8988T (cell line): ENCODE data around the gene LITAFD.
A peak's percentile ranks its signal among the peaks of the same experiment; 100 is the strongest.
"Not testable (repeated sequence)": the region's sequence is repeated elsewhere in the genome, so short reads cannot be mapped to it uniquely, and the experiment has no call there.

Source experiments
- DNase-seq: peaks from one replicate; pipeline ENCODE4 v3.0.0; 2011

The LITAFD gene

GRCh38 chr16:8858994-8859912 is 22.9 kb upstream of the LITAFD start:
- no peak for DNase-seq

GRCh38 chr16:8859913-8860881 is 22.0 kb upstream of the LITAFD start:
- no peak for DNase-seq

GRCh38 chr16:8861563-8862308 is 20.4 kb upstream of the LITAFD start:
- no peak for DNase-seq

- DNase-seq = no peak
Observed at GRCh38 chr16:8862309-8863130, 19.6 kb upstream of the LITAFD start.

DNA sequence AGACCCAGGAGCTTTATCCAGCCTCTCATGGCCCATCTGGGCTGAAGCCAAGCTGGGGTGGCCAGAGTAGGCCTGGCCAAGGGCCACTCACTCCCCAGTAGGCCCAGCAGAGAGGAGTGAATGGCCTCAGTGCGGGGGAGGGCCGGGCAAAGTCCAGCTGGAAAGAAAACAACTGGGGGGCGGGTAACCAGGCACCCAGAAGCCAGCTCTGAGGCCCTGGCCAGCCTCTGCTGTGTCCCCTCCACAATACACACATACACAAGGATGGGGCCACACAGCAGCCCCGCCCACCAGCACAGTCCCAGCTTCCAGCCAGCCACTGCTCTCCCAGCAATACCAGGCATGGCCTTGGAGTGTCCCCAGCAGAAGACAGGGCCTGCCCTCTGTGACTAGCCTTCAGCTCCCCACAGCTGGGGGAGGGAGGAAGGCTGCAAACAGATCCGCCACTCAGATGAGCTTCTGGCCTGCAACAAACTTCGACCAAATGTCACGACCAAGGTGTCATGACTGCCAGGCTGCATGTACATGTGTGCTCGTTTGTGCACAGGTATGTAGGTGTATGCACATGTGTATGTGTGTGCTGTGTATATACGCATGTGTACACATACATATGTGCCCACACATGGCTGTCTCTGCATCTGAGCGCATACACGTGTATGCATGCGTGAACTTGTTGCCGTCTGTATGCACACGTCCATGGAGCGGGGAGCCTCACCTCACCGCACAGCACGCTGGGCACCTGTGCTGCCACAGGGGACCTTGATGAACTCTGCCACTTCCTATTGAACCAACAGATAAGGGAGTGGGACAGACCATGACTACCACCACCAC is 18.3 kb upstream of the LITAFD start:
- DNase-seq = no peak

- DNase-seq = no peak
Observed at GRCh38 chr16:8864480-8865110, 17.6 kb upstream of the LITAFD start.

DNA sequence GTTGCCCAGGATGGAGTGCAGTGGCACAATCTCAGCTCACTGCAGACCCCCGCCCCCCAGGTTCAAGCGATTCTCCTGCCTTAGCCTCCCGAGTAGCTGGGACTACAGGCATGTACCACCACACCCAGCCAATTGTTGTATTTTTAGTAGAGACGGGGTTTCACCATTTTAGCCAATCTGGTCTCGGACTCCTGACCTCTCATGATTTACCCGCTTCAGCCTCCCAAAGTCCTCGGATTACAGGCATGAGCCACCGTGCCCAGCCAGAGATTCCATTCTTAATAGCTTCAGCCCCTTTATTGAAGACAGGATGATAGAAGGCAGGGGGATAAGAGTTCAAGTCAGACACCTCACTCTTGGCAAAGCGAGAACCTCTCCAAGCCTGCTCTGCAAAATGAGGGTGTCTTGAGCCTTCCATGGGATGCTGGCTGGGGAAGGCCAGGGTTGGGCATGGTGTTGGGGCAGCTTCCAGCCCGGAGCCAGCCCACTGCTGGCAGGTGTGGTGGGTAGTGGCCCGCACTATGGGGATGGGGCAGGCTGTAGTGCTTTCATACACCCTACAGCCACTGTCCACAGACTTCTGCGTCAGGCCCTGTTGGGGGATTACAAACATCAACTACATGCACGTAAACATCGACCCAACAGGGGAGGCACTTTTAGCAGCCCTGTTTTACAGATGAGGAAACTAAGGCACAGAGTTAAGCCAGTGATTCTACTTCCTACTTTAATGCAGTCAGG is 16.8 kb upstream of the LITAFD start:
- DNase-seq = no peak

- no peak for DNase-seq
Observed at GRCh38 chr16:8866118-8866883, 15.8 kb upstream of the LITAFD start.

DNA sequence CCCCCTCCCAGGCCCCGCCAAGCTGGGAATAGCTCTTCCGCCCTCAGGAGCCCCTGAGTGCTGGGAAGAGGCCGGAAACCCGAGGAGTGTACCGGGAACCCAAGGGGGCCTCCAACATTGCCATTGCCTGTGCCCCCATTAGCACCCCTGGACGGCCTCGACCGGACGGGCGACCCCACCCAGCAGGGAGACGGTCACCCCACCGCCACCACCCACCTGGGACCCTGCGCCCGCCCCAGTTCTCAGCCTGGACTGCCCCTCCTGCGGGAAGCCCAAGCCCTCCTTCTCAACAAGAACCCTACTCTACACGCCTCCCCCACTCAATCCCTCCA is 15.3 kb upstream of the LITAFD start:
- no peak for DNase-seq

DNA sequence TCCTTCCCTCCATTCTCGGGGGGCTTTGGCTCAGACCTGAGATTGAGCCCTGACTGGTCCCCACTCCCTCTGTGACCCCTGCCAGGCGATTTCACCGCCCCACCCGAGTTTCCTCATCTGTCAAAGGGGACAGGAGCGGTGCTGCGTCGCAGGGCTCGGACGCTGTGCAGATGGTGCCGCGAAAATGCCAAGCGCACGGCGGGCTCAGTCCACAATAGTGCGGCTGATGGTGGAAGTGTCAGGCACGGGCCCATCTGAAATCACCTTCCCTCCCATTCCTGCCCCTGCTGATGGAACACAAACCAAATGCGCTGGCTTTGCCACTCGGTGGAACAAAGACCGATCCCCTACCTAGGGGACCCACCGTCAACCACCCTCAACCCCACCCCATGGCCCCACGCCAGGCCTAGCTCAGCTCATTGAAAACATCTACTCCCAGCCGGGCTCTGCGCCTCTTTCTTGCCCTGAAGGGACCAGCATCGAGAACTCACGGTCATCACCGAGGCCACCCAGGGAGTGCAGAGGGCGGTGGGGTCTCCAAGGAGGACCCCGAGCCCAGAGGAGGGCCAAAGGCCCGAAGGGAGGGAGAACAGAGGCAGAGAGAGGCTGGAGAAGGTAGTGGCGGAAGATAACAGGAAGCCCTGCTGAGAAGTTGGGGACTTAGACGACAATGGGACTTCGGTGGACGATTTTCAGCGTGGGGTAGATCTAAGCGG is 14.8 kb upstream of the LITAFD start:
- no peak for DNase-seq

- DNase-seq = no peak
Observed at GRCh38 chr16:8867932-8868415, 14.2 kb upstream of the LITAFD start.

DNA sequence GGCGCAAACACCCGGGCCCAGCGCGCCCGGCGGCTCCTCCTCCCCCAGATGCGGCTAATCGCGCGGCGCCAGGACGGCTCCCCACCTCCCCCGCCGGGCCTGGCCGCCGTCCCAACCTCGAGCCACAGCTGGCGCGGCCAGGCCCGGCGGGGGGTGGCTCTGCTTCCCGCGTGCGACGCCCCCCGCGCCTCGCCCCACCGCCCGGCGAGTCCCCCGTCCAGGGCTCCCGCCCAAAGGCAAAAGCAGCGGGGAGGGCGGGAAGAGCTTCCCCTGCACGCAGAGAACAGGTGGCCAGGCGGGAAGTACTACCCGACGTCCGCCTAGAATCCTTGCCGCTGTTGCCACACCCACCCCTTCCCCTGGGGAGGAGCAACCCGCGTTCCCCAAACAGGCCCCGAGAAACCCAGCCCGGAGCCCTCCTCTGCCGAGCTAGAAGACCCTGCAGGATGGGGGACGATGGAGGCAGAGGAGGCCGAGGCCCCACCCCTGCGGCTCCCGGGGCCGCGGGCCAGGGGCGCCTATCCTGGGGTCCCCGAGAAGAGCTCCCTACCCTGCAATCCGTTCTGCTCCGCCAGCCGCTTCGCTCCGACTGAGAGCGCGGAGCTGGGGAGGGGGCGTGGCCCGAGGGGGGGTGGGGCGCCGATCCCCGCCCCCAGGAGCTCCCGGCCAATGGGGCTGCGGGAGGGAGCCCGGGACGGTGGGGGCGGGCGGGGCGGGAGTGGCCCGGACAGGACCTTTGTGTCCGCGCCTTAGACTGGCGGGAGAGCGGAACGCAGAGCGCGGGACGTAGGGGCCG is 13.5 kb upstream of the LITAFD start, which contains the start of gene CARHSP1:
Gene CARHSP1 (minus strand): TSS at position 591 of the 796 bp plus-strand sequence. CDS start 9,678 bp downstream, outside the sequence.
- peak; percentile 79 for DNase-seq

DNA sequence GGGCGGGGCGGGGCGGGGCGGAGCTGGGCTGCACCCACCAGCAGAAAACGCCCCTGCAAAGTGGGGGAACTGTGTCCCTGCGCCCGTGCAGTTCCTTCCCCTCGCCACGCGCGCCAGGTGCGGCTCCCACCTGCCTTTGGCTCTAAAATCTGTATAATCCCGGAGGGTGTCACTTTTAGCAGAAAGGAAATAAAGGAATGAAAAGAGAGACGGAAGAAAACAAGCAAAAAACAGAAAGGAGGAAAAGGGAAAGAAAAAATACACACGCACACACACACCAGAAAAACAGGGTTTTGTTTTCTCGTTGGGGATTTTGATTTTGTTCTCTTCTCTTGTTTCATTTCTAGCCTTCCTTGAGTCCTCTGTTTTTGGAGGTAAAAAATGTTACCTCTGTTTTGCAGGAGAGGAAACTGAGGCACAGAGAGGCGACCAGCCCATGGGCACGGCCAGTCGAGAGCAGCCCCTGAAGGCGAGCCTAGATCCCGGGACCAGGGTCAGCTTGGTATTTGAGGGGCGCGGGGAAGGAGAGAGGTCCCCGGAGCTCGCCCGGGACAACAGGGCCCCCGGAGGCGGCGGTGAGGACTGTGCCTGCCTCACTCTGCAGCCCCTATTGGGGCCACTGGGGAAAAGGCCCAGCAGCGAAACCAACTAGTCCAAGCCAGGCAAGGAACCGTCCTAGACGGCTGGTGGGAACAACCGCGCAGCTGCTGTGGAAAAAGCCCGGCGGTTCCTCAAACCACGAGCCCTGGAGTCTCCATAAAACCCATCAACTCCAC is 12.8 kb upstream of the LITAFD start:
- peak; percentile 51 for DNase-seq

GRCh38 chr16:8869988-8870241 is 12.2 kb upstream of the LITAFD start:
- not testable (repeated sequence) for DNase-seq

DNA sequence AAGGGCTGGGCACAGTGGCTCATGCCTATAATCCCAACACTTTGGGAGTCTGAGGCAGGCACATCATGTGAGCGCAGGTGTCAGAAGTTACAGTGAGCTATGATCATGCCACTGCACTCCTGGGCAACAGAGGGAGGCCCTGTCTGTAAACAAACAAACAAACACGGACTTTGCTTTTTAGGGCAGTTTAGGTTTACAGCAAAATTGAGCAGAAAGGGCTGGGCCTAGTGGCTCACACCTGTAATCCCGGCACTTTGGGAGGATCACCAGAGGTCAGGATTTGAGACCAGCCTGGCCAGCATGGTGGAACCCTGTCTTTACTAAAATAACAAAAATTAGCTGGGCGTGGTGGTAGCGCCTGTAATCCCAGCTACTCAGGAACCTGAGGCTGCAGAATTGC is 10.1 kb upstream of the LITAFD start:
- no peak for DNase-seq

GRCh38 chr16:8872967-8873865 is 8.9 kb upstream of the LITAFD start:
- DNase-seq = no peak
